ENCODE data around the gene DGLUCY.
"Not testable (repeated sequence)": the region's sequence is repeated elsewhere in the genome, so short reads cannot be mapped to it uniquely, and the experiment has no call there.

Gene DGLUCY

GRCh38 chr14:91140672-91141071, 26.8 kb downstream of the DGLUCY start:
- DNase-seq (ENCODE audit: low spot score) = peak; percentile 24

GRCh38 chr14:91142214-91142668, 28.4 kb downstream of the DGLUCY start:
- DNase-seq (ENCODE audit: low spot score) = no peak

DNA sequence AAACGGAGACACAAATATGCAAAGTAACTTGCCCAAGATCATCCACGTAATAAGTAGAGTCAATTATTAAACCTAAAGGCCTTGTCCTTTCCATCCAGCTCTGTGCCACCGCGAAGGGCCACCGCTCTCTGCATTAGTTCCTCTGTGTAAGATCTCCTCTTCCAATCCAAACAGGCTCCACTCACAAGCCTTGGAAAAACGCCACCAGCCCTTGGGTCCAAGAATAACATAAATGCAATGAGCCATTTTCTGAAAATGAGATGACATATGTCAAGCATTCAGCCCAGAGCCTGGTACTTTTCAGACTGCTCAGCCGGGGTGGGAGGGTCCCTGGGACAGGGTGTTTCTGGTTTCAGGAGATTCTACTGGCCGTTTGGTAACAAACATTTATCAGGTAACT, 30.0 kb downstream of the DGLUCY start:
- DNase-seq (ENCODE audit: low spot score) = no peak

DNA sequence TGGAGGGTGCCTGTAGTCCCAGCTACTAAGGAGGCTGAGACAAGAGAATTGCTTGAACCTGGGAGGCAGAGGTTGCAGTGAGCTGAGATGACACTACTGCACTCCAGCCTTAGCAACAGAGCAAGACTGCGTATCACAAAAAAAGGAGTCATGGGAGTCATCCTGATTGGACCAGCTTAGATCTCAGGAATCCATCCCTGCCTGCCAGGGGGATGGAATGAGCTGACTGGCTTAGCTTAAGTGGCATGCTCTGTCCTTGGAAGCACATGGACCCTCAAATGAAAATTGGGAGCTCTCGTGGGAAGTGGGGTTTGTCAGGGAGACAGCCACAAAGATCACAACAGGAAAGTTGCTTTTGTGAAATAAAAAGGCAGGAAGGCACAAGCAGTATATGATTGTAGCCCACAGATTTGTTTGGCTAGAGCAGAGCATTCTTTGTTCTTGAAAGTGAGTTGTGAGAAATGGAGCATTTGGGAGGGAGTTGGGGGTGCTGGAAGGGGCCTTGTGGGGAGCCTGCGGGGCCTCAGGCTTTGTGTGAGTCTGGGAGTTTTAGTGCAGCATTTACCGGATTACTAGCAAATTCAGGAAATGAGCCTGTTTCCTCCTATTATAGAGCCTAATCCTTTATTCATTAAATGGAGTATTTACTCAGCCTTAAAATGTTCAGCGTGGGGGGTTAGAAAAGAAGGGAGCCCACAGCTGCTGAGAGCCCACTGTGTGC, 30.7 kb downstream of the DGLUCY start:
- no peak for DNase-seq (ENCODE audit: low spot score)

GRCh38 chr14:91145391-91146160, 31.7 kb downstream of the DGLUCY start:
- DNase-seq (ENCODE audit: low spot score) = no peak

GRCh38 chr14:91146661-91147060, 32.8 kb downstream of the DGLUCY start:
- DNase-seq (ENCODE audit: low spot score) = no peak

DNA sequence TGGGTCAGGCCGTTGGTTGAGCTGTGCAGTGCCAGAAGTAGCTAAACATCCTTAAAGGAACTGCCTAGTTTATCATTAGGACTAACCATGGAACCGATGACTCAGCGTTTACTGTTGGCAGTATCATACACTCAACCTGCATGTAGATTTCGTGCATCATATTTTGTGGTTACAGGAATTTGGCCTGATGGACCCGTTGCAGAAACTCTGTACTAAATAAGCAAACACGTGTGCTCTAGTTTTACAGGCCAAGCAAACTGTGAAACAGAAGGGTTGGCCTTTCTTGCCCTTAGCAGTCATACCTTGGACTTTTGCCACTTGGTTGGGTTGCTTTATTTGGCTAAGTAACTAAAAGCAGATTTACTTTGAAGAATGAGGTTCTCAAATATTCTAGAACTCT, 35.6 kb downstream of the DGLUCY start:
- no peak for DNase-seq (ENCODE audit: low spot score)

- DNase-seq (ENCODE audit: low spot score) = no peak
These were observed 38.6 kb downstream of the DGLUCY start for GRCh38 chr14:91152499-91152898.

GRCh38 chr14:91153360-91153759, 39.5 kb downstream of the DGLUCY start:
- no peak for DNase-seq (ENCODE audit: low spot score)

- no peak for DNase-seq (ENCODE audit: low spot score)
These were observed 41.2 kb downstream of the DGLUCY start for GRCh38 chr14:91154851-91155625.

DNA sequence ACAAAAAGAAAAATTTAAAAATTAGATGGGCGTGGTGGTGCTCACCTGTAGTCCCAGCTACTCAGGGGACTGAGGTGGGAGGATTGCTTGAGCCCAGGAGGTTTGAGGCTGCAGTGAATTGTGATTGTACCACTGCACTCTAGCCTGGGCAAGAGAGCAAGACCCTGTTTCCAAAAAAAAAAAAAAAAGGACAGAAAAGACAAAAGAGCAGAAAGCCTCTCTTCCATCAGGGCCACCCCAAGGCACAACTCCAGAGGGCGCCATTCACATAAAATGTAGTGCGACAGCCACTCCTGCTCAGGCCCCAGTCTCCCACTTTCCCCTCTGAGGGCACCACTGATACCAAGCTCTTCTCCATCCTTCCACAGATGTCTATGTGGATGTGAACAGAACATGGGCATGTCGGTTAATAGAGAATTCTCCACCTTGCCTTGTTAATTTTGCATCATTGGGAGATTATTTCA, 41.8 kb downstream of the DGLUCY start:
- DNase-seq (ENCODE audit: low spot score) = no peak

DNA sequence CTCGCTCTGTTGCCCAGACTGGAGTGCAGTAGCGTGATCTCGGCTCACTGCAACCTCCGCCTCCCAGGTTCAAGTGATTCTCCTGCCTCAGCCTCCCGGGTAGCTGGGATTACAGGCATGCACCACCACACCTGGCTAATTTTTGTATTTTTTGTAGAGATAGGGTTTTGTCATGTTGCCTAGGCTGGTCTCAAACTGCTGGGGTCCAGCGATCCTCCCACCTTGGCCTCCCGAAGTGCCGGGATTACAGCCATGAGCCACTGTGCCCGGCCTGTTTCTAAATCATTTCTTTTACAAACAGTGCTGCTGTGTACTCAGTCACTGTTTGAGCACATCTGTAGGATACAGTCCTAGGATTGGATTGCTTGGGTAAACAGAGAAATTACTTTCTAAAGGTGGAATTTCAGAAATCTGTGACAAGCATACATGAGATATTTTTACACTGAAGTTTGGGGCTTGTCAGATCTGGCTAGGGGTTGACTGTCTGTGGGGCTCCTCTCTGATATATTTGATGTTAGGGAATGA, 42.3 kb downstream of the DGLUCY start:
- not testable (repeated sequence) for DNase-seq (ENCODE audit: low spot score)

GRCh38 chr14:91156877-91157276, 43.0 kb downstream of the DGLUCY start:
- not testable (repeated sequence) for DNase-seq (ENCODE audit: low spot score)

- DNase-seq (ENCODE audit: low spot score) = no peak
These were observed 44.4 kb downstream of the DGLUCY start for GRCh38 chr14:91158091-91158790.

DNA sequence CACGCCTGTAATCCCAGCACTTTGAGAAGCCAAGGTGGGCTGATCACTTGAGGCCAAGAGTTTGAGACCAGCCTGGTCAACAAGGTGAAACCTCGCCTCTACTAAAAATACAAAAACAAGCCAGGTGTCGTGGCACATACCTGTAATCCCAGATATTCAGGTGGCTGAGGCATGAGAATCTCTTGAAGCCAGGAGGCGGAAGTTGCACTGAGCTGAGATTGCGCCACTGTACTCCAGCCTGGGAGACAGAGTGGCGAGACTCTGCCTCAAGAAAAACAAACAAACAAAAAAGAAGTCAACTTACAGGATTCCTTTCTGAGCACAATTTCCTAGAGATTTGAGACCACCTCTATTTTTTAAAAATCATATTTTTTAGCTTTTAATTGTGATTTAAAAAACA, 45.3 kb downstream of the DGLUCY start:
- DNase-seq (ENCODE audit: low spot score) = no peak

GRCh38 chr14:91159906-91160305, 46.0 kb downstream of the DGLUCY start:
- DNase-seq (ENCODE audit: low spot score) = no peak

DNA sequence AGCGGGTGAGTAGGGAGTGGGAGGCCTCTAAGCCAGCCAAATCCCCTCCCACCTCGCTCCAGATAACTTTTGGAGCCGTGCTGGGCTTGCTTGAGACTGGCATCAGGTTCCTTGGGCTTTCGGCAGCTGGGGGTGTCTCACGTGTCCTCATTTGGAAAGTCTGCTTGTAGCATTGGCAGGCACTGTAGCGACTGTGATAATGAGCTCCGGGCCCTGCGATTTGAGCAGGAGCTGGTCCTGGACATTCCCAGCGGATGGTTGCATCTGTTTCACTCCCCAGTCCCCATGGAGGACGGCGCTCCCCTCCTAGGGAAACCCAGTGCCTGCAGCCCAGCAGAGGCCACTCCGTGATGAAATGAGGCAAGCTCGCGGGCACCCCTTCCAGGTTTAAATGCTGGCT, 49.4 kb downstream of the DGLUCY start:
- DNase-seq (ENCODE audit: low spot score) = no peak

DNA sequence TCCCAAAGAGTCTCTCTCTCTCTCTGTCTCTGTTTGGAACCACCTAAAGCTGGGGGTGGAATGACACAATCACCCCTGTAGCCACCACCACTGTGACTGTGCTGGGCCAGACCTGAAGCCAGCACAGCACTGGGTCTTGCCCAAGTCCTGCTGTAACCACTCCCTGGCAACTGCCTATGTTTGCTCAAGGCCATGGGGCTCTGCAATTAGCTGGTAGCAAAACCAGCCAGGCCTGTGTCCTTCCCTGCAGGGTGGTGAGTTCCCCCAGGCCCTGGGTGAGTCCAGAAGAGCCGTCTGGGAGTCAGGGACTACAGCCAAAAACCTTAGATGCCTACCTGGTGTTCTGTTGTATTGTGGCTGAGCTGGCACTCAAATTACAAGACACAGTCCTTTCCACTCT, 50.8 kb downstream of the DGLUCY start:
- no peak for DNase-seq (ENCODE audit: low spot score)

GRCh38 chr14:91167380-91167770, 53.5 kb downstream of the DGLUCY start:
- DNase-seq (ENCODE audit: low spot score) = no peak

GRCh38 chr14:91169951-91170350, 56.1 kb downstream of the DGLUCY start:
- no peak for DNase-seq (ENCODE audit: low spot score)

DNA sequence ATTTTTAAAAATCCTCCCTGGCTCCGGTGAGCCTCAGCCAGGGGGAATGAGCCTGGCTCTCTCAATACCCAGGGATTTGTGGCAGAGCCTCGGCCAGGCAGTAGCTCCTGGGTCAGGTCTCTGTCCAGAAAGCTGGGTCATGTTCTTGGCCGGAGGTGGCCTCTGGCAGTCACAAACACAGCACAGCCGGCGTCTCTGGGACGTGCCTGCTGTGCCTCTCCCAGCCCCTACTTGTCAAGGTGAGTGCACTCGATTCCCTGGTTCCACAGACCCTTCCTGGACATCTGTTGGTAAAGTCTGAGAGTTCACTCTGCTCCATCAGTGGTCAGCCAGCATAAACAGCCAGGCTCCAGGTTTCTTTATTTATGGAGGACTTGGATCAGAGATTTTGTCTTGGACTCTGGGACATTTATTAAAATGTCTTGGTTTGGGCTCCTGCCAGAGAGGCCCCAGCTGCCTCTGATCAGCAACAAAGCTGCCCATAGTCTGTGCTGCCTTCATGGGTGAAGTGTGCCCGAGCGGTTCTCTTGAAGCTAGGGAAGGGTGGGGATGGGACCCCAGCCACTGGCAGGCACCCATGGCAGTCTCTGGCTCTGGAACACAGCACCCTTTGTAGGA, 56.7 kb downstream of the DGLUCY start:
- no peak for DNase-seq (ENCODE audit: low spot score)
